Activated CD8-positive, alpha-beta memory T cell treated with anti-CD3 and anti-CD28 coated beads, Interleukin-2, amount 50 U/mL, for 4 hours (primary cell): Measurements from ENCODE around the gene TRAPPC11.
"Not testable (repeated sequence)": the region's sequence is repeated elsewhere in the genome, so short reads cannot be mapped to it uniquely, and the experiment has no call there.

Experiments
- DNase-seq: peaks from one replicate; pipeline ENCODE4 v3.0.0-alpha.2; 2020

The TRAPPC11 gene

GRCh38 chr4:183722731-183723560, 63.9 kb downstream of the TRAPPC11 start:
- peak; percentile 51 for DNase-seq

- no peak for DNase-seq
Measured at GRCh38 chr4:183723561-183724228, 64.6 kb downstream of the TRAPPC11 start.

- not testable (repeated sequence) for DNase-seq
Measured at GRCh38 chr4:183725585-183725984, 66.5 kb downstream of the TRAPPC11 start.

- DNase-seq: no peak
Measured at GRCh38 chr4:183727482-183727881, 68.4 kb downstream of the TRAPPC11 start.

- no peak for DNase-seq
Measured at GRCh38 chr4:183728223-183729068, 69.4 kb downstream of the TRAPPC11 start.

GRCh38 chr4:183729069-183729406, 69.9 kb downstream of the TRAPPC11 start:
- no peak for DNase-seq

- no peak for DNase-seq
Measured at GRCh38 chr4:183729430-183730328, 70.6 kb downstream of the TRAPPC11 start.

- no peak for DNase-seq
Measured at GRCh38 chr4:183732296-183732695, 73.2 kb downstream of the TRAPPC11 start.

- no peak for DNase-seq
Measured at GRCh38 chr4:183733181-183733580, 74.1 kb downstream of the TRAPPC11 start.

GRCh38 chr4:183738081-183738673, 79.1 kb downstream of the TRAPPC11 start:
- DNase-seq: no peak

- no peak for DNase-seq
Measured at GRCh38 chr4:183738961-183739360, 79.9 kb downstream of the TRAPPC11 start.

GRCh38 chr4:183746305-183747229, 87.5 kb downstream of the TRAPPC11 start:
- DNase-seq: no peak

- no peak for DNase-seq
Measured at GRCh38 chr4:183747380-183747779, 88.3 kb downstream of the TRAPPC11 start.

GRCh38 chr4:183747931-183748670, 89.0 kb downstream of the TRAPPC11 start:
- DNase-seq: no peak

- DNase-seq: no peak
Measured at GRCh38 chr4:183751106-183751505, 92.0 kb downstream of the TRAPPC11 start.

GRCh38 chr4:183755596-183755995, 96.5 kb downstream of the TRAPPC11 start:
- DNase-seq: no peak

- DNase-seq: no peak
Measured at GRCh38 chr4:183757060-183757459, 98.0 kb downstream of the TRAPPC11 start.

GRCh38 chr4:183758061-183758757, 99.1 kb downstream of the TRAPPC11 start:
- DNase-seq: no peak

- no peak for DNase-seq
Measured at GRCh38 chr4:183758758-183759447, 99.8 kb downstream of the TRAPPC11 start.
